Medulla oblongata (tissue), 1 donor: ENCODE results near the gene PPP2R2C.
A peak's percentile ranks its signal among the peaks of the same experiment; 100 is the strongest.

ENCODE experiments used
- DNase-seq: peaks from one replicate; pipeline ENCODE4 v3.0.0-alpha.2; 2015; ENCODE audit errors: extremely low spot score

The PPP2R2C gene

DNA sequence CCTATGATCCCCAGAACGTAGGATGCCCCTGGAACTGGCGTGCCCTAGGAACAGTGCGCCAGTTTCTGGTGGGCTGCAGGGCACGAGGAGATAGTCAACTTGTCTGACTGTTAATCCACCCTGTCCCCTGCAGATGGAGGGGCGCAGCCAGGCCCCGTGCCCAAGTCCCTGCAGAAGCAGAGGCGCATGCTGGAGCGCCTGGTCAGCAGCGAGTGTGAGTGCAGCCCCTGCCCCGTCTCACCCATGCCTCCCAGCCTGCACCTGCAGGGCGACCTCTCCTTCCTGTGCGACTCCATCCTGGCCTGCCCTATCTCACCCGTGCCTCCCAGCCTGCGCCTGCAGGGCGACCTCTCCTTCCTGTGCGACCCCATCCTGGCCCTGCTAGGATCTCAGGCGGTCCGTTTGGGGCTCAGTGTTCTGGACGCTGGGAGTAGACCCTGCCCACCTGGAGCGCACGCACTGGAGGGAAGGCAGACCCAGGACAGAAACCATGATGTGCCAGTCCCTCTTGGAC is 180.6 kb downstream of the PPP2R2C start:
- DNase-seq: no peak

DNA sequence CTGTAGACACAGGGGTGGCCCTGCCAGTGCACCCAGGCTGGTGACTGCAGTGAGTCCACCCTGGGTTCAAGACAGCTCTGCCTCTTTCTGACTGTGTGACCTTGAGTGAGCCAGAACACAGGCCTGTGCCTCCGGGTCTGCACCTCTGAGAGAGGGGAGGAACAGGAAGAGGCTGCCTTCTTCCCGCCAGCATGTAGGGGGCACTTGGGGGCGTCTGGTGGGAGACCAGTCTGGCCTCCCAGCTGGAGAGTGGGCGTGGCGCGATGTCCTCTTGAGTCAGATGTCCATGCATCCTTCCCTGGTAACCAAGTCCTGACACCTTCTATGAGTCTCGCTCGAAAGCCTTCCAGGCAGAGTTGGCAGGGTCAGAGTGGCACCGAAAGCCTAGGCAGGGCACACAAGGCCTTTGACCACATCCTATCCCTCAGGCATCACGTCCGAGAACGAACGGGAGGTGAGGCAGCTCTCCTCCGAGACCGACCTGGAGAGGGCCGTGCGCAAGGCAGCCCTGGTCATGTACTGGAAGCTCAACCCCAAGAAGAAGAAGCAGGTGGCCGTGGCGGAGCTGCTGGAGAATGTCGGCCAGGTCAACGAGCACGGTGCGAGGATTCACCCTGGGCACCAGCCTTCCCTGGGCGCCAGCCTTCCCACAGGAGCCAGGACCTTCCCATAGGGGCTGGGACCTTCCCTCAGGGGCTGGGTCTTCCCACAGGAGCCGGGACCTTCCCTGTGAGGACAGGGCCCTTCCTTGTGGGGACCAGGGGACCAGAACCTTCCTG is 181.5 kb downstream of the PPP2R2C start:
- no peak for DNase-seq

DNA sequence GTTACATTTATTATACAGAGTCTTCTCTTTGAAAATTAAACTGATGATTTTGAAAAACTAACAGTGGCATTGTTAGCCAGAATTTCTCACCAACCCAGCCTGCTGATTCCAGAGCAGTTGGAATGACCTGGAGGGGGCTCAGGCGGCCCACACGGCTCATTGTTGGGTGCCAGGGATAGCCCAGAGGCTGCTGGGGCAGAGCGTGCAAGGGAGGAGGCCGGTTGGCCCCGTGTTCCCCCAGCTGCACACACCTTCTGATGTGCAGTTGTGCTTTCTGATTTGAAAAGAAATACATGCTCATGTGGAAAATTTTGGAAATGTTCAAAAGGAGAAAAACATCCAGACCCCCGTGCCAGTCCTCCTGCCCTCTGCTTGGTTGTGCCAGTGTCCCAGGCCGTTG is 182.2 kb downstream of the PPP2R2C start:
- DNase-seq: no peak

DNA sequence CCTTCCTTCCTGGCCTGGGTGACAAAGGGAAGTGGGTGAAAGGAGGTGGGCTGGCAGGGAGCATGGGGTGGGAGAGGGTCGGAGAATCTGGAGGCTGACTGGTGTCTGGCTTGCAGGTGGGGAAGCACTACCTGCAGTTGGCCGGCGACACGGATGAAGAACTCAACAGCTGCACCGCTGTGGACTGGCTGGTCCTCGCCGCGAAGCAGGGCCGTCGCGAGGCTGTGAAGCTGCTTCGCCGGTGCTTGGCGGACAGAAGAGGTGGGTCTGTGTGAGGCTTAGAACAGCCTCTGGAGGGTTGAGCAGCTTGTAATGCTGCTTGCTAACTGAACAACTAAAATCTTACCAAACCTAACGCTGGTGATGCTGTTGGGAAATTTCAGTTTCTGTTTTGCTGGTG is 183.5 kb downstream of the PPP2R2C start:
- no peak for DNase-seq

DNA sequence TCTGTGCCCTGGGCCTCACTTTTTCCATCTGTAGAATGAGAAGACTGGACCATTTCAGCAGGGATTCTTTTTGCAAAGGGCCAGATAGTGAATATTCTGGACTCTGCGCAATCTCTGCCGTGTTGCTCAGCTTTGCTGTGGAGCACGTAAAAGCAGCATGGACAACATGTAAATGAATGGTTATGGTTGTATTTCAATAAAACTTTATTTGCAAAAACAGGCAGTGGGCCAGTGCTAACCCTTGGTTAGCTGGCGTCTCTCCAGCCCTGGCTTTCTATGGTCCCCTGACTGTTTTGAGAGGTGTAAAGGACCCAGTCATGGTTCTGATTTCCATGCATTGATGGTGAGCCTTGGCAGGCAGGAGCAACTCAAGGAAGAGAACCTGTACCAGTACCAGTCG is 184.1 kb downstream of the PPP2R2C start:
- no peak for DNase-seq

DNA sequence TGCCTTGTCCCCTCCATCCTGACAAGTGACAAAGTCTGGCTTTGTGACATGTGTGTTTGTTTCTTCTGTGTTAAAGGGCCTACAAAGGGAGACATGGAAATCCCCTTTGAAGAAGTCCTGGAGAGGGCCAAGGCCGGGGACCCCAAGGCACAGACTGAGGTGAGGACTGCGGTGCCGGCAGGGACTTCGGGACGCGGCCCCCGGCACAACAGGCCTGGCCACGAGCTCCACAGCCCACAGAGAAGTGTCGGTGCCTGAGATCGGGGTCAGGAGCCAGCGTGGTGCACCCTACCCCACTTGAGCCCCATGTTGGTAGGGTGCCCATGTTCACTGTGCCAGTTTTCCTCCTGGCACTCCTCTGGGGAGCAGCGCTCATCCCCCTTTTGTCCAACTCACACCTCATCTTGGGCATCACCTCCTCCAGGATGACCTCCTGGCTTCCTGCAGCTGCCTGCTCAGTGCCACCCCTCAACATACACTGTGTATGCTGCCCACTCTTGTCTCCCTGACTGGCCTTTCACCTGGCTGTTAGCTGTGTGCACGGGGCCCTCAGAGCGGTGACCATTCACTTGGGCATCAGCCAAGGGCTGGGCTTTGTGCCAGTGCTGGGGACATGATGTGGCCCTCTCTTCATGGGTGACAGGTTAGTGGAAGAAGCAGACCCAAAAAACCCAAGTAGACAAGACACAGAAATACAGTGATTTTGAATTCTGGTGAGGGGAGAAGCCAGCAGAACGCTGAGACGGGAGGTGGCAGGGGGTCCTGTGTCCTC is 185.2 kb downstream of the PPP2R2C start:
- no peak for DNase-seq

DNA sequence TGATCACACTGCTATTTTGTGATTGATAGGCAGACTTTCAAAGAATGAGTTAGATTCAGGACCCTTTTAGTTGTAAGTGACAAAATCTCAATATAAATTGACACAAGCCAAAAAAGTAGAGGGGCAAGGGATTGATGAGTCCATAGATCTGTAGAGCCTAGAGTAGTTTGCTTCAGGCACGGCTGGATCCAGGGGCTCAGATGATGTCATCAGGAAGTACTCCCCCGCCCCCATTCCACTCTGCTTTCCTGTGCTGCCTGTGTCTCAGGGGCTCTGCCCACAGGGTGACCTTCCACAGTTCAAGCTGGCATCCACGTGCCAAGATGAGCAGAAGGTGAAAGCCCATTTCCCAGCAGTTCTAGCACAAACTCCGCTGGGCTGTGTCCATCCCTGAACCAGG is 189.1 kb downstream of the PPP2R2C start:
- no peak for DNase-seq

DNA sequence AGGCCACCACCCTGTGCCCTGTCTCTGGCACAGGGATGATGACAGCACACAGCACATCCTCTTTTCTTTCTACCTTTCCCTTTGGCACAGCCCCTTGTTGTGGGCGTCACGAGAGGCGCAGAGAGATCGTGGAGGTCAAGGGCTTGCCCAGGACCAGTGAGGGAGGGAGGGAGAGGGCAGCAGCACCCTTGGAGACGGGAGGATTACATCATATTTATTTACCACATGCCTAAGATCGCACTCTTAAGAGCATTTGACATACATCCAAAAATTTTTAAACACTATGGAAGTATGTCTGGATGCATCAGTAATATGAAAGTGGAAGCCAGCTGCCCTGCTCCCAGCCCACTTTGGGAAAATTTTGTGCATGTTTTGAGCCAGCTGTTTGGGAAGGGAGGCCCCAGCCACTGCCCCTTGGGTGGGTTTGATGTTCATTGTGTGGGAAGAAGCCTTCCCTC is 190.1 kb downstream of the PPP2R2C start:
- DNase-seq: no peak

DNA sequence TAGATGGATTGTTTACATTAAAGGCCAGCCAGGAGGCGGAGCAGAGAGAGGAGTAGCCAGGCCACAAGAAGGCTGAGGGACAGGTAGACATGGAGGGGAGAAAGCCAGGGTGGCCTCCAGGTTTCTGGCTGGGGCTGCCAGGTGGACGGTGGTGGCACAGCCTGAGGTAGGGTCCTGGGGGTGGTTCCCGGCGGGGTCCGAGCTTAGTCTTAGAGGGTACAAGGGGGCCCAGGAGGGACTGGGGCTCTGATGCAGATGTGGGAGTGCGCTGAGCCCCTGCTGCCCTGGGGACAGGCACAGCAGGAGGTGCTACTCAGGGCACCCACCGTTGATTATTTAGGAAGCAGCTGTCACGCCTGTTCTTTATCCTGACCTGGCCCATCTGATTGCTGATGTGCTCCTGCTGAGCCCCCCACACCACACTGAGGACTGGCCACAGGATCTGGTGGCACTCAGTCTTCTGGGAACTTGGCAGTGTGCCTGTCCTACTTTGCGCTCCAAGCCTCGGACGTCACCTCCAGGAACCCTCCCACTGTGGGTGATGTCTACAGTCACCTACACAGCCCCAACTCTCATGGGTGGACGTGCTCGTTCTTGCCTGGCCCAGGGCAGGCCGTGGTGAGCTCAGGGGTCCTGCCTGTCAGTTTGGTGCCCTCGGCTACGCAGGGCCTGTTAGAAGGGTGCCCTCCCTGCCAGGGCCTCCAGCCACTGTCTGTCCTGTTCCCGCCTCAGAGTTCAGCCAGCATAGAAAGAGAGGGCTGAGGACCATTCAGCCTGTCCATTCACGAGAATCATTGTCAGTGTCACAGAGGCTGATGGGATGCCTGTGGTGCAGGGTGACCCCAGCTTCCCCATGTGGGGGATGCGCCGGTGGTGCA is 190.7 kb downstream of the PPP2R2C start:
- DNase-seq: peak; percentile 64

DNA sequence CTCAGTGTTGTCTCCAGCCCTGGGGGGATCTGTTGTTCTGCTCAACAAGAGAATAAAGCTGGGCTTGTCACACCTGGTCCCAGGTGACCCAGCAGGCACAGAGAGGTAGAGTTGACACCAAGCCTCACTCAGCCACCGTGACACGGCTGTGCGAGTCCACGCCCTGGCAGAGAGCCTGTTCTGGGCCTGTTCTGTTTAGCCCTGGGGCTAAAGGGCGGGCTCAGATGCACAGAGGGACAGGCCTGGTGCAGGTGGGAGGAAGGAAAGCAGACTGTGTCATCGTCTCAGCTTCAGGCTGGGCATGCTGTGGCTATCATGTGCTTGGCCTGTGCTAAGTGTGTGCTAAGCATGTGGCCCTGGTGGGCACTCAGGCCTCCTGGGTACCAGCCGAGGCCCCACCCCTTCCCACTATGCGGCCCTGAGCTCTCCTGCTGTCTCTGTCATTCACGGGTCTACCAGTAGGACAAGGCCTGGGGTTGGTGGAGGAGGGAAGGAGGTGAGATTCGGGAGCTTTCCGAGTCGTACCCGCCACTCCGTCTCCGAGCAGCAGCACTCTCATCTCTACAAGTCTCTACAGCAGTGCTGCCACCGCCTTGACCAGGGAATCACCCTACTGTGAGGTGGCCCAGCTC is 191.9 kb downstream of the PPP2R2C start:
- DNase-seq: no peak

DNA sequence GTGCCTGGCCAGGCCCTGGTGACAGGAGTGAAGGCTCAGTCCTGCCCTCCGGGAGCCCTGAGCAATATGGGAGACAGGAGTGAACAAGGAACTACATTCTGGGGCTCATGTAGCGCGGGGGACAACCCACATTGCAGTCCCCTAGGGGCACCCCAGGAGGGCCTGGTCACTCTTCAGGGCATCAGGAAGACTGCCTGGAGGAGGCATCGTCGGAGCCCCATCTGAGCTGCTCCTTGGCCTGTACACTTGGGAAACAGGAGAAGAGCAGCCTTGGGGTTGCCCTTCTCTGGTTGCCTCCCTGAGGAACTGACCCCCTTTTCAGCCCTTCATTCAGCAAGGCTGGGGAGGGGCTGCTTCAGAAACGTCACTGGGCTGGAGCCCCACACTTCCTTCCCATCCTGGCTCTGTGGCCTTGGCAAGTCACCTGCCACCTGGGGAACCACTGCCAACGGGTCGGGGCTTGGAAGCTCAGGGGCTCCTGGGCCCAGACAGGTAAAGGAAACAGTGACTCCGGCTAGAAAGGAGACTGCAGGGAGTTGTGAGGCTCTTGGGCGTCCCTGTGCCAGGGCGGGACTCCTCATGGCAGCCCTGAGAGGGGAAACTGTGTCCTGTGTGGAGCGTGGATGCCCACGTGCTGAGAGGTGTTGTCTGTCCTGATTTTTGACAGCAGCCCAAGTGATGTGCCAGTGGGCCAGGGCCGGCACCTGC is 192.7 kb downstream of the PPP2R2C start:
- no peak for DNase-seq

DNA sequence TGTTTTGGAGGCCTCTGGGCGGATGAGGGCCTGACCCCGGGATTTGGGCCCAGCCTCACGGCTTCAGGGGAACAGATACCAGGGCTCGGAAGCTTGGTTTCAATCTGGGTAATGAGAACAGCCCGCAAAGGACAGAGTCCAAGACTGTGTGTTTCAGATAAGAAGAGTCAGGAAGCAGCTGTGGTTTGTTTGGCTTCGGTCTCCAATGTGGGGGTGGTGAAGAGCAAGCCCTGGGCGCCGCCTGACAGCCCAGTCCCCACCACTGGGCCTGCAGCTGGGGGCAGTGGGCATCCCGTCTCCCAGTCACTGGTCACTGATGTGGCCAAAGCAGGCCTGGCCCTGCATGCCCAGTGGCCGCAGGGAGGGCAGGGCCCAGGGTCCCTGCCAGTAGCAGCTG is 193.6 kb downstream of the PPP2R2C start:
- peak; percentile 28 for DNase-seq

DNA sequence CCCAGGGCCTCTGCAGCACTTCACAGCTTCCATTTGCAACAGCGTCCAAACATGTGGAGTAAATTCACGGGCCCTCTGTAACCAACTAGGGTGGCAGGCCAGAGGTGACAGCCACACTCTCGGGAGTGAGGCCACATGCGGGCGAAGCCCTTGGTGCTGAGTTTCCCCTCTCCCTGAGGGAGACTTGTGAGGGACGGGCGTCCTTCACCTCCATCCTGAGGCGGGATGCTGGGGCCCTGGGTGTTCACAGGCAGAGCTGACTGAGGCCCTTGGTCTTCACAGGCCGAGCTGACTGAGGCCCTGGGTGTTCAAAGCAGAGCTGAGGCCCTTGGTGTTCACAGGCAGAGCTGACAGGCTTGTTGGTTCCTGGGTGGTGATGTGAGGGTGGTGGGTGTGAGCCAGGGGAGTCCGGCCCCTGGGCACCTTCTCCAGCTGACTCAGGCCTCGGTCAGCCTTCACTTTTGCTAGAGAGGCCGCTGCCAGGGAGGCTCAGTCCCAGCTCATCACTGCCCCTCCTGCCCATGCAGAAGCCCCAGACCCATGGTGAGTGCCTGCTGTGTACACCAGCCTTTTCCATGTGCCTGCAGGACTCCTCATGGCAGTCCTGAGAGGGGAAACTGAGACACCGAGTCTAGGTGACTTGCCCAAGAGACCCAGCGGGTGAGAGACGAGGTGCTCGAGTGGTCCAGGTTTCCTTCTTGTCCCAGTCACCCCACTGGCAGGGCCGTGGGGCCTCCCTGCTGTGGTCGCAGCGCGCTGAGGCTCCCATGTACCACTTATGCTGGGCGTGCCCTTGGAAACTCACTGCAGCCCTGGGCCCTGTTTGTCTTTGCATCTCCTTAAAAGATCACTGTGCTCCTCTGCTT is 194.2 kb downstream of the PPP2R2C start:
- no peak for DNase-seq

DNA sequence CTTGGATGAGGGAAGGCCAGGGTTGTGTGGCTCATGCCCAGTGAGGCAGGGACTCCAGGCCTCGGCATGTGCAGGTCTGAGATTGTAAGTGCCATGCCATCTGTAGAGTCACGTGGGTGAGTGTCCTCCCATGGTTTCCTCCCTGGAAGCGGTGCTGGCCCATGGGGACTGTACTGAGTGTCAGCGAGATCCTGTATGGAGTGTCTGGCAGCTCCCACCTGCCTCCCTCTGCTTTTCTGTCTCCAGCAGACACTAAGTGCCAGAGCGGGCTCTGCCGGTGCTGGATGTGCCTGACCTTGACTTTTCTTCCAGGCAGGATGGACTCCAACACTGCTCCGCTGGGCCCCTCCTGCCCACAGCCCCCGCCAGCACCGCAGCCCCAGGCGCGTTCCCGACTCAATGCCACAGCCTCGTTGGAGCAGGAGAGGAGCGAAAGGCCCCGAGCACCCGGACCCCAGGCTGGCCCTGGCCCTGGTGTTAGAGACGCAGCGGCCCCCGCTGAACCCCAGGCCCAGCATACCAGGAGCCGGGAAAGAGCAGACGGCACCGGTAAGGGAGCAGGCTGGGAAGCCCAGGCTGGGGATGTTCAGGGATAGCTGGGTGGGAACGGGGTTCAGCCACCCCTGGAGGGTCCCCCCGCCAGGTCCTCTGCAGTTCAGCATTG is 195.1 kb downstream of the PPP2R2C start:
- no peak for DNase-seq

DNA sequence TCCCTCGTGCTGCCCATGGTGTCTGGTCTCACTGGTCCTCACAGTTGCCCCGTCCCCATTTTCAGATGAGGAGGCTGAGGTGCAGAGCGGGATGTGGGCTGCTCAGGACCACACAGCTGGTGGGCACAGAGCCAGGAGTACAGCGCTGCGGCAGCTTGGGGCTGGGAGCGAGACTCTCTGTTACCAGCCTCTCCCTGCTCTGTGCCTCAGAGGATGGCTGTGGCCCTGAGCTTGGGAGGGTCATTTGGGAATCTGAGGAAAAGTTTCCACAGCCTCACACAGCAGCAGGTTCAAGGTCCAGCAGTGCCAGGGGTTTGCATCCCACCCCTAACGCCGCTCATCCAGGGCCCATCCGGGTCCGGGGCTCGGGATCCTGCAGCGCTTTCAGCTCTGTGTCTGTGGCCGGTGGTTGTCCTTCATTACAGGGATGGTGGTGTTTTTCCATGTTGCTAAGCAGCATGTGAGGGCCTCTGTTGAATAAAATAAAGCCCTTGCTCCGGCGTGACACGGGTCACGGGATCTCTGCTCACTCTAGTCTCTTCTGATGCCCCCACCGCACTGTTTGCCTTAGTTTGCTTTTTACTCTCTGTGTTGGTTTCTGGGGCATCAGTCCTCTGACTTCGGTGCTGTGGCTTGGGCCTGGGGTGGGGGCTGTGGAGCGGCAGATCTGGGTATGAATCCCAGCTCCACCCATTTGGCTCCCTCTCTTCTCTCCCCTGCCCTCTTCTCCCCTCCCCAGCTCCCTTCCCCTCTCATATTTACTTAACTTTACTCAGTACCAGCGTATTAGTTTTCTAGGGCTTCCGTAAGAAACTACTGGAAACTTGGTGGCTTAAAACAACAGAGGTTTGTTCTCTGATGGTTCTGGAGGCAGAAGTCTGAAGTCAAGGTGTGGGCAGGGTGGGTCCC is 196.3 kb downstream of the PPP2R2C start:
- DNase-seq: peak; percentile 66

DNA sequence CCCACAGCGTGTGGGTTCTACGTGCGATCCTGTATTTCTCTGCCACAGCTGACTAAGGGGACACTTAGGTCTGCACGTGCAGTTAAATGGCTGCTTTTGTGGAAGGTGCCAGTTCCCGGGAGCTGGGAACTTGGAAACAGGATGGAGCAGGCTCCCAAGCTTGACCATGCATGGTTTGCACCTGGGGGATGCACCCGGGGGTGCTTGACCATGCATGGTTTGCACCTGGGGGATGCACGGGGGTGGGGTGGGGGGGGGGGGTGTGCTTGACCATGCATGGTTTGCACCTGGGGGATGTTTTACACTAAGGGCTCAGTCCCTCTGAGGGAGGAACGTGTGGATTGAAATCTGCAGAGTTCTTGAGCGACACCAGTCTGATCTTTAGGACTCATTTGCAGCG is 197.1 kb downstream of the PPP2R2C start:
- DNase-seq: no peak

DNA sequence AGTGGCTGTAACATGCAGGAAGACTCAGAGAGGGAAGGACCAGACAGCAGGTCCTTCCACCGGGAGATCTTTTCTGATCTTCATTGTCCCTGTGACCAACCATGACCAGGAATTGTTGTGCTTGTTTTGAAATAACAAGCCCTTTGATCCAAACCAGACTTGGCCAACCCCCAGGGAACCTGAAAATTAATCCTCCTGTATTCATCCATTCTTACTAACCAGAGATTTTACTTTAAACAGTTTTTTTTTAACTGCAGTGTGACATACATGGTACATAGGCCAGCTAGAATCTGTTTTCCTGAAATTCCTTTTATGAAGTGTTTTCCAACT is 198.8 kb downstream of the PPP2R2C start:
- DNase-seq: no peak

DNA sequence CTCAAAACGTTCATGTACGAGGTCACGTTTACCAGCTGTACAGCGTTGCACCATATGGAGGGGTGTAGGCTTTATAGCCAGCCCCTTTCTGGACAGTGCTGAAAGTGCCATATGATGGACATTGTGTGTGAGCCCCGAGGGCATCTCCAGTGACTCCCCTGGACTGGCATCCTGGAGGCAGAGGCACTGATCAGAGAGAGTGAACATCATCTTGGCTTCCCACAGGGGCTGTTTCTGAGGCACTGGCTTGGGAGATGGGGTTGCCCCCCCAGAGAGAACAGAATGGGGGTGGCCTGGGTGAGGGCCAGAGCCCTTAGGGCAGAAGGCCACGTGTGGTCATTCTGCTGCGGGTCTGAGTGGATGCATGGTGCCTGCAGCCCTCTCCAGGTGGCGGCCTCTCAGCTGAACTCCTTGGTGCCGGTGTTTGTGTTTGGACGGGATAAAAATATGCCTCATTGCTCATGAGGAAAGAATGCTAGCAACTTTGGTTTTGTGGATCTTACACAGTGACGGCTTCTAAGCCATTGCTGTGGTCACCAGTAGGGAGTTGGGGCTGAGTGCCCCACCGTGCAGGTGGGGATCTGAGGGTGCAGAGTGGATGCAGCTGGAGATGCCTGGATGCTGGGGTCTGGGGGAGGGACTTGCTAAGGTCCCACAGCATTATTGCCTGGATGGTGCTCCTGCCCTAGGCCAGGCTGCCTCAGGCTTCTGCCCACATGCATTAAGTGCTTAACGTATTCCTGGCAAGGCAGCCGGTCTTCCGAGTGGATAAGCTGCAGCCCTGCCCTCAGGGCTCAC is 199.4 kb downstream of the PPP2R2C start:
- no peak for DNase-seq
